T-cell (primary cell): ENCODE data around the gene CMAS. TPM values are rescaled to one million over a fixed set of nuclear protein-coding genes. Genes with fewer than 3 reads are reported as not detected.
"Not testable (repeated sequence)": the region's sequence is repeated elsewhere in the genome, so short reads cannot be mapped to it uniquely, and the experiment has no call there.

Experiments
- ATAC-seq, 4 experiments: fragments of 200-7000 bp in 3 of 4; fragments of 150-1000 bp in 1 of 4; cut with Tn5 transposase; replicated peaks in 1 of 4; 1 replicate in 3 of 4; 2 replicates in 1 of 4; pipeline ENCODE4 v1.10.0; 2021; ENCODE audit warnings: moderate library complexity in 3 of 4, mild to moderate bottlenecking in 2 of 4, moderate number of reproducible peaks in 1 of 4
- CTCF ChIA-PET, 2 donors: fragments of 300-600 bp; sonication (Branson Sonifier 250); formaldehyde crosslinking; loops; one replicate each; lab custom pipeline; 2022; ENCODE audit warnings: antibody characterized with exemption in 2 of 2; lab: Charles Lee
- POLR2A ChIA-PET, 2 donors: fragments of 300-600 bp; sonication (Branson Sonifier 250); formaldehyde crosslinking; loops; one replicate each; lab custom pipeline; 2022; ENCODE audit warnings: antibody characterized with exemption in 2 of 2; lab: Charles Lee
- DNase-seq, 35 experiments: peaks; one replicate each; pipeline versions ENCODE4 v3.0.0 to v3.0.0-alpha.2; 2013 to 2023
- H3K27ac ChIP-seq: one replicate; pipeline ENCODE4 v1.5.1; 2013; ENCODE audit warnings: low read length
- H3K27me3 ChIP-seq, 2 experiments: replicated peaks in 1 of 2; 1 replicate in 1 of 2; 2 replicates in 1 of 2; pipeline versions ENCODE4 v1.6.1 to v1.7.0; 2013; ENCODE audit warnings: low read length in 1 of 2, mixed read lengths in 1 of 2; ENCODE audit not compliant: control insufficient read depth in 2 of 2, insufficient read depth in 2 of 2; ENCODE audit errors: extremely low read depth in 1 of 2
- H3K36me3 ChIP-seq, 2 donors: 1 replicate in 1 of 2; 2 replicates in 1 of 2; pipeline versions ENCODE4 v1.6.1 to v1.7.0; 2013; ENCODE audit warnings: low read length in 1 of 2; ENCODE audit not compliant: control insufficient read depth in 2 of 2, insufficient read depth in 1 of 2; ENCODE audit errors: extremely low read depth in 1 of 2
- H3K4me1 ChIP-seq, 2 experiments: 1 replicate in 1 of 2; 2 replicates in 1 of 2; pipeline versions ENCODE4 v1.6.1 to v1.7.0; 2013; ENCODE audit warnings: low read length in 2 of 2, mixed read lengths in 1 of 2; ENCODE audit not compliant: insufficient read depth in 2 of 2, control insufficient read depth in 1 of 2; ENCODE audit errors: extremely low read depth in 1 of 2
- H3K4me3 ChIP-seq, 2 donors: 1 replicate in 1 of 2; 2 replicates in 1 of 2; pipeline versions ENCODE4 v1.5.1 to v1.7.0; 2013; ENCODE audit warnings: mild to moderate bottlenecking in 2 of 2, low read length in 1 of 2, moderate library complexity in 1 of 2; ENCODE audit not compliant: control insufficient read depth in 1 of 2; ENCODE audit errors: extremely low read depth in 1 of 2
- H3K9me3 ChIP-seq: 2 replicates; pipeline ENCODE4 v1.7.0; 2013
- H3K27ac Mint-ChIP-seq, 2 donors: one replicate each; pipeline ENCODE4 v1.8.0; 2020 to 2021; ENCODE audit warnings: mild to moderate bottlenecking in 2 of 2, mixed read lengths in 2 of 2
- H3K27me3 Mint-ChIP-seq, 2 donors: one replicate each; pipeline ENCODE4 v1.8.0; 2021 to 2022; ENCODE audit warnings: mixed read lengths in 2 of 2
- H3K36me3 Mint-ChIP-seq: one replicate; pipeline ENCODE4 v1.8.0; 2021; ENCODE audit warnings: mixed read lengths
- H3K4me1 Mint-ChIP-seq, 3 donors: one replicate each; pipeline ENCODE4 v1.8.0; 2020 to 2022; ENCODE audit warnings: mixed read lengths in 3 of 3, mild to moderate bottlenecking in 1 of 3
- H3K4me3 Mint-ChIP-seq, 3 donors: one replicate each; pipeline ENCODE4 v1.8.0; 2020 to 2022; ENCODE audit warnings: mild to moderate bottlenecking in 3 of 3, mixed read lengths in 3 of 3, moderate library complexity in 3 of 3
- H3K9me3 Mint-ChIP-seq, 3 donors: one replicate each; pipeline ENCODE4 v1.8.0; 2020 to 2022; ENCODE audit warnings: mixed read lengths in 3 of 3
- WGBS: methylation state at CpG from one replicate; pipeline ENCODE4 v1.1.5; 2013; ENCODE audit warnings: missing lambda C conversion rate; ENCODE audit not compliant: insufficient coverage; 5-methylcytosine and 5-hydroxymethylcytosine counted together
- total RNA-seq, 35 experiments: library from RNA in 6 of 35; stranded (reverse) in 6 of 35; fragments of 120-200 nt in 1 of 35; gene quantifications; one replicate each; pipeline versions ENCODE4 v1.2.1 to v1.2.4 and lab custom pipeline; 2013 to 2026

Gene CMAS
- total RNA-seq, 5 donors from 2014 or later (not counting 1 experiment from before 2014, with no cell fraction given) = 10.4 to 22.2 (median 18.5) TPM

DNA sequence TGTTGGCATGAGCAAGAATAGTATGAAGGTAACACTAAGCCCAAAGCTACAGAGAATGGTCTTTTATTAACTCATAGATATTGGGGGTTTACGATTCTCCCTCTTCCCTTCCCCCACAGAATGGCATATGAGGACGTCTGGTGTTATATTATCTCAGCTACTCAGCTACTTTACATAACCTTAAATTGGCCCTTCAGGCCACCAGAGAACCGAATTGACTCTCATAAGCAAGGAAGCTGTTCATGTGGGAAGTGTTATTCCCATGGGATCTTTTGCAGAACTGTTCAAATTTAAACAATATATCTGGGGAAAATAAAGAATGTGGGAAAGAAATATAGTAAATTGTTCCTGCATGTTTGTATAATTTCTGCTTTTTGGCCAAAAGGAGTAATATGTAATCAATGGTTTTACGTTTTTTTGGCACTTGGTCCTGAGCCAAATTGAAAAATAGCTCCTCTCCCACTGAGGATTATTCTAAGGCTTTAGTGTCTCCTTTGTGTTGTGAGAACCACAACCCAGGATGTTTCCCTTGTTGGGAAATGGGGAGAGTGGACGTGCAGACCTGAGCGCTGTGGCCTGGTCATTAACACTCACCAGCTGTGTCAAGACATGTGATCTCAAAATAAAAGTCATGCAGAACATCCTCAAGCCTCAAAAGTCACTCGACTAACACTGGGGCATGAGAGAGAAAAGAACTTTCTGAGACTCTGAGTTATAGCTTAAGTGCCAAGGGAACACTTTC, 31.8 kb upstream of the CMAS start:
- POLR2A ChIA-PET = interaction anchor here in 1 of 2 donors (0.5 kb wide), 1 partner anchor 518 kb away, joined by 6 read pairs; no protein-coding TSS in a partner anchor
- CTCF ChIA-PET = interaction anchor here in 1 of 2 donors (0.8 kb wide), 1 partner anchor 9 kb away, joined by 3 read pairs; no protein-coding TSS in a partner anchor
- DNase-seq (no peak), ATAC-seq (no peak)
- WGBS = 80% methylated on average over 2 of the region's 7 CpGs
- H3K9me3 ChIP-seq = no peaks in the 10 kb centered on the region
- peaks cover 5 to 6% of the 10 kb centered on the region in 2 donors for H3K27me3 Mint-ChIP-seq
- H3K4me1 Mint-ChIP-seq = no peaks in the 10 kb centered on the region
- no peaks in the 10 kb centered on the region for H3K36me3 Mint-ChIP-seq
- H3K27ac ChIP-seq = no peak overlapping the region
- no peak overlapping the region for H3K4me3 Mint-ChIP-seq
- no peaks in the 10 kb centered on the region for H3K36me3 ChIP-seq
- no peak overlapping the region for H3K27ac Mint-ChIP-seq
- no peaks in the 10 kb centered on the region for H3K4me1 ChIP-seq
- no peaks in the 10 kb centered on the region for H3K9me3 Mint-ChIP-seq
- H3K27me3 ChIP-seq = no peaks in the 10 kb centered on the region
- no peak overlapping the region for H3K4me3 ChIP-seq

DNA sequence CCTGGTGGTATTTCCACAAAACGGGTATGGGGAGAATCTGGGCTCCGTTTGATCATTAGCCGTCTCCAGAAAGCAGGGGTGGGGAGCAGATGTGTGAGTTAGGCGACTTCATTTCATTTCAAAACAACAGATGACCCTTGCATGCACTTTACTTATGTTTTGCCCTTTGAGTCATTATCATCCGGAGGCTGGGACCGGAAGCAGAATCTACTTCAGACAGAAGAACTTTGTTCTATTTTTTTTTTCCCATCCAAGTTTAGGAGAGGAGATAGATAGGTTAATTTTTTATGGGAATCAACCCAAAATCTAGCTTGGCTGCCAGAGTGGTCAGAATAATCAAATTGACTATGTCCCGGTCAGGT, 31.3 kb upstream of the CMAS start:
- Mint-ChIP-seq H3K4me3 (no peak overlapping the region), H3K27me3 (peaks cover 5 to 6% of the 10 kb centered on the region in 2 donors), H3K4me1 (no peaks in the 10 kb centered on the region), H3K9me3 (no peaks in the 10 kb centered on the region), H3K36me3 (no peaks in the 10 kb centered on the region), H3K27ac (no peak overlapping the region)
- CTCF ChIA-PET = no interaction called here
- no peaks in the 10 kb centered on the region for H3K4me1 ChIP-seq
- no peaks in the 10 kb centered on the region for H3K36me3 ChIP-seq
- POLR2A ChIA-PET = no interaction called here
- ATAC-seq = no peak
- H3K27me3 ChIP-seq = no peaks in the 10 kb centered on the region
- WGBS = no CpG with 5 or more reads among the region's 7 CpGs
- H3K27ac ChIP-seq = no peak overlapping the region
- H3K4me3 ChIP-seq = no peak overlapping the region
- no peak for DNase-seq
- no peaks in the 10 kb centered on the region for H3K9me3 ChIP-seq

DNA sequence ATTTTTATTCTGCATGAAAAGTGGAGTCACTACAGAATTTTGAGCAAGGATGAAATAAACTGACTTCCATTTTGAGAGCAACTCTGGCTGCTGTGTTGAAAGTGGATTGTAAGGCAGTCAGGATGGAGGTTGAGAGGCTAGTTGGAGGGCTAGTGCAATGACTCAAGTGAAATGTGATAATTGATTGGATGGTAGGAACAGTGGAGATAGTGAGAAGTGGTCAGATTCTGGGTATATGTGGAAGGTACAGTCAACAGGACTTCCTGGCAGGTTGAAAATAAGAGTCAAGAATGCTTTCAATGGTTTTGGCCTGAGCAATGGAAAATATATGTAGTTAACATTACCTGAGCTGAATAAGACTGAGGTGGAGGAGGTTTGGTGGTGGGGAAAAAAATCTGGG, 29.0 kb upstream of the CMAS start:
- no peaks in the 10 kb centered on the region for H3K27me3 ChIP-seq
- H3K4me3 Mint-ChIP-seq = no peak overlapping the region
- no peaks in the 10 kb centered on the region for H3K36me3 Mint-ChIP-seq
- no peaks in the 10 kb centered on the region for H3K36me3 ChIP-seq
- ATAC-seq = no peak
- H3K27ac Mint-ChIP-seq = no peak overlapping the region
- H3K27ac ChIP-seq = no peak overlapping the region
- no peak for DNase-seq
- no peaks in the 10 kb centered on the region for H3K9me3 Mint-ChIP-seq
- H3K9me3 ChIP-seq = no peaks in the 10 kb centered on the region
- H3K4me3 ChIP-seq = no peak overlapping the region
- CTCF ChIA-PET = interaction anchor here (0.7 to 1.1 kb wide), 3 partner anchors 16 to 319 kb away, joined by 3 to 4 read pairs (median 3); no protein-coding TSS in a partner anchor
- POLR2A ChIA-PET = no interaction called here
- peaks cover 3 to 6% of the 10 kb centered on the region in 2 donors for H3K27me3 Mint-ChIP-seq
- no peaks in the 10 kb centered on the region for H3K4me1 Mint-ChIP-seq
- H3K4me1 ChIP-seq = no peaks in the 10 kb centered on the region

DNA sequence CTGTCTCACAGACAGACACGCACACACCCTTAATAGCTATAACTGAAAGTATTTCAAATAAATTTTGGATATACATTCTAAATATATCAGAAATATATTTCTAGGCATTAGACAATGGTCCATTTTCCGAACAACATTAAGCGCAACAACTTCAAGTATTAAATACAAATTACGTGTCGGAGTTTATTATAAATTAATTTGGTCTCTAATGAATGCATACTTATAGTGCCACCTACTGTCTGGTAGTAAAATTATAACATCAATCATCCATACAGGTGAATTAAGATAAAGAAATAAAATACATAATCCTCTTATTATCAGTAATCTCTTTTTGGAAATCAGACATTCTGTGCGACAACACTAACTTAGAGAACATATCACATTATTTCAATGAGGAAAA, 27.2 kb upstream of the CMAS start:
- POLR2A ChIA-PET = no interaction called here
- no peak overlapping the region for H3K4me3 ChIP-seq
- CTCF ChIA-PET = interaction anchor here (0.7 to 1.2 kb wide), 8 partner anchors 10 to 721 kb away, joined by 3 to 8 read pairs (median 3); no protein-coding TSS in a partner anchor
- H3K27ac Mint-ChIP-seq = no peak overlapping the region
- peaks cover 0 to 3% of the 10 kb centered on the region in 2 experiments for H3K27me3 ChIP-seq
- DNase-seq (peak in 1 of 35 experiments; percentile 32), ATAC-seq (no peak)
- H3K4me3 Mint-ChIP-seq = no peak overlapping the region
- H3K36me3 Mint-ChIP-seq = no peaks in the 10 kb centered on the region
- H3K9me3 ChIP-seq = no peaks in the 10 kb centered on the region
- no peaks in the 10 kb centered on the region for H3K36me3 ChIP-seq
- no peaks in the 10 kb centered on the region for H3K4me1 ChIP-seq
- WGBS = no CpG with 5 or more reads among the region's 6 CpGs
- peaks cover 3 to 4% of the 10 kb centered on the region in 2 donors for H3K27me3 Mint-ChIP-seq
- peaks cover 0 to 3% (median 0%) of the 10 kb centered on the region in 3 donors for H3K9me3 Mint-ChIP-seq
- no peaks in the 10 kb centered on the region for H3K4me1 Mint-ChIP-seq
- no peak overlapping the region for H3K27ac ChIP-seq

DNA sequence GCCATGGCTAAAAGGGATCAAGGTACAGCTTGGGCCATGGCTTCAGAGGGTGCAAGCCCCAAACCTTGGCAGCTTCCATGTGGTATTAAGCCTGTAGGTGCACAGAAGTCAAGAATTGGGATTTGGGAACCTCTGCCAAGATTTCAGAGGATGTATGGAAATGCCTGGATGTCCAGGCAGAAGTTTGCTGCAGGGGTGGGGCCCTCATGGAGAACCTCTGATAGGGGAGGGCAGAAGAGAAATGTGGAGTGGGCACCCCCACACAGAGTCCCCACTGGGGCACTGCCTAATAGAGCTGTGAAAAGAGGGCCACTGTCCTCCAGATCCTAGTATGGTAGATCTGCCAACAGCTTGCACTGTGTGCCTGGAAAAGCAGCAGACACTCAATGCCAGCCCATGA, 22.5 kb upstream of the CMAS start:
- H3K9me3 ChIP-seq, H3K36me3 ChIP-seq, POLR2A ChIA-PET, H3K27ac Mint-ChIP-seq, H3K27me3 Mint-ChIP-seq, H3K4me1 Mint-ChIP-seq, H3K36me3 Mint-ChIP-seq, H3K4me3 ChIP-seq, DNase-seq, H3K27ac ChIP-seq, H3K4me3 Mint-ChIP-seq, H3K27me3 ChIP-seq, ATAC-seq, H3K4me1 ChIP-seq, H3K9me3 Mint-ChIP-seq: not testable (repeated sequence)
- CTCF ChIA-PET = interaction anchor here in 1 of 2 donors (1.3 kb wide), 1 partner anchor 9 kb away, joined by 3 read pairs; no protein-coding TSS in a partner anchor

GRCh38 chr12:22029491-22029890, 16.5 kb upstream of the CMAS start:
- no peak overlapping the region for H3K27ac Mint-ChIP-seq
- 100% methylated on average over 1 of the region's 2 CpGs for WGBS
- ATAC-seq (no peak), DNase-seq (no peak)
- peaks cover 2 to 10% (median 3%) of the 10 kb centered on the region in 3 donors for H3K4me1 Mint-ChIP-seq
- H3K27me3 ChIP-seq = no peaks in the 10 kb centered on the region
- H3K36me3 ChIP-seq = no peaks in the 10 kb centered on the region
- H3K27me3 Mint-ChIP-seq = no peaks in the 10 kb centered on the region
- no peaks in the 10 kb centered on the region for H3K36me3 Mint-ChIP-seq
- H3K9me3 ChIP-seq = no peaks in the 10 kb centered on the region
- POLR2A ChIA-PET = no interaction called here
- no peak overlapping the region for H3K4me3 ChIP-seq
- no peak overlapping the region for H3K4me3 Mint-ChIP-seq
- H3K9me3 Mint-ChIP-seq = no peaks in the 10 kb centered on the region
- no peak overlapping the region for H3K27ac ChIP-seq
- CTCF ChIA-PET = no interaction called here
- no peaks in the 10 kb centered on the region for H3K4me1 ChIP-seq
